ENCODE measurements around the gene TBC1D5.

DNA sequence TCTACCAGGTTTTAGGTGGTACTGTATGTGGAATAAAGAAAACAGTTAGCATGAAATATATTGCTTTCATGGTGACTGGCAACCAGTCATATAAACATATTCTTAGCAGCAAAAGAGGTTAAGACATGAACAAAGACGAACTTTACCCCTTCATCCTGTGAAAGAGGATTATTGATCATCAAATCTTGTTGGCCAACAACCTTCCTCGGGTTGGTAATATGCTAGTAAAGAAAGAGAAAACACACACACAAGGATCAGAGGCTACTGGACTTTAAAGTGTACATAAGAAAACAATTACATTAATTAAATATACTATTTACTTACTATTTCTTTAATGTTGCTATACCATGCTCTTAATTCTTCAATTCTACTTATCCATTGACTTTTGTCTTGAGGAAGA is 337.9 kb downstream of the TBC1D5 start:
- TF ChIP-seq POLR2A (IDR thresholded peaks at IDR 0.05; ENCODE audit: low read length): no peak
- no peak for TF ChIP-seq GATA1 (IDR thresholded peaks at IDR 0.05; ENCODE audit: low read depth, low read length)
